K562 (cell line): Measurements from ENCODE around the gene SURF4. TPM values are rescaled to one million over a fixed set of nuclear protein-coding genes. Genes with fewer than 3 reads are reported as not detected.

ENCODE experiments used
- ATAC-seq: fragments of 200-7000 bp; cut with Tn5 transposase; 3 replicates; pipeline ENCODE4 v1.9.1; 2020; ENCODE audit warnings: moderate library complexity
- BruUV-seq: library from RNA; stranded (reverse); fragments of 400-500 nt; replicated peaks from 2 replicates; lab custom pipeline; 2021; lab: Mats Ljungman, UMichigan
- CTCF ChIA-PET: fragments of 300-600 bp; formaldehyde crosslinking; extraction: SDS; loops from one replicate; lab custom pipeline; 2021; ENCODE audit warnings: low intra/inter-chr PET ratio; lab: Yijun Ruan, JAX
- POLR2A ChIA-PET: fragments of 300-600, 350-650 bp; sonication (Branson Sonifier 250); formaldehyde crosslinking; extraction: SDS; loops from one replicate; lab custom pipeline; 2021; ENCODE audit warnings: antibody characterized with exemption, inconsistent platforms; lab: Yijun Ruan, JAX
- DNase-seq, 4 experiments: peaks; one replicate each; pipeline versions ENCODE4 v3.0.0 to v3.0.0-alpha.2; 2011 to 2018; ENCODE audit warnings: low spot score in 3 of 4, mixed read lengths in 3 of 4; ENCODE audit errors: extremely low read depth in 1 of 4
- FAIRE-seq: peaks from 2 replicates; lab custom pipeline; 2011; peaks lifted over from hg19 to GRCh38; lab: Jason Lieb, UNC
- H2AFZ ChIP-seq: 2 replicates; pipeline ENCODE4 v1.6.0; 2011; ENCODE audit warnings: low read depth, low read length, control low read depth, inconsistent platforms
- H3K27ac ChIP-seq: fragments of 200-600 bp; 3 replicates; pipeline ENCODE4 v1.8.0; 2011; ENCODE audit warnings: low read depth, mild to moderate bottlenecking, control low read depth, inconsistent platforms, low read length, moderate library complexity, mixed read lengths; ENCODE audit errors: extremely low read depth
- H3K27me3 ChIP-seq, 2 experiments: fragments of 300-600 bp in 1 of 2; 2 replicates in 1 of 2; 3 replicates in 1 of 2; pipeline versions ENCODE4 v1.6.0 to v1.8.0; 2011; ENCODE audit warnings: inconsistent platforms in 2 of 2, low read length in 2 of 2, mild to moderate bottlenecking in 1 of 2, mixed read lengths in 1 of 2, moderate library complexity in 1 of 2; ENCODE audit not compliant: control insufficient read depth in 2 of 2, insufficient read depth in 2 of 2
- H3K36me3 ChIP-seq: fragments of 300-600 bp; 3 replicates; pipeline ENCODE4 v1.8.0; 2011; ENCODE audit warnings: mild to moderate bottlenecking, low read length, inconsistent platforms; ENCODE audit not compliant: control insufficient read depth, insufficient read depth
- H3K4me1 ChIP-seq, 2 experiments: fragments of 200-600 bp in 1 of 2; replicated peaks in 1 of 2; 2 replicates in 1 of 2; 3 replicates in 1 of 2; pipeline versions ENCODE4 v1.5.1 to v1.8.0; 2011; ENCODE audit warnings: inconsistent platforms in 2 of 2, low read length in 2 of 2, mild to moderate bottlenecking in 1 of 2, mixed read lengths in 1 of 2, moderate library complexity in 1 of 2; ENCODE audit not compliant: control insufficient read depth in 2 of 2, insufficient read depth in 2 of 2
- H3K4me2 ChIP-seq: 2 replicates; pipeline ENCODE4 v1.6.1; 2011; ENCODE audit warnings: low read length, control low read depth, inconsistent platforms, mixed read lengths; ENCODE audit not compliant: insufficient read depth
- H3K4me3 ChIP-seq: fragments of 200-600 bp; sonication (generic), shearing (Covaris generic); 2 replicates; pipeline ENCODE4 v1.5.1; 2016; ENCODE audit warnings: control low read depth, inconsistent platforms
- H3K79me2 ChIP-seq: fragments of 200-600 bp; 3 replicates; pipeline ENCODE4 v1.8.0; 2011; ENCODE audit warnings: low read length, inconsistent platforms; ENCODE audit not compliant: control insufficient read depth, insufficient read depth
- H3K9ac ChIP-seq, 2 experiments: 2 replicates each; pipeline versions ENCODE4 v1.6.0 to v1.6.1; 2011; ENCODE audit warnings: low read depth in 2 of 2, low read length in 2 of 2, control low read depth in 1 of 2, inconsistent platforms in 1 of 2, mild to moderate bottlenecking in 1 of 2, mixed read lengths in 1 of 2; ENCODE audit not compliant: insufficient read depth in 1 of 2
- H3K9me1 ChIP-seq: one replicate; pipeline ENCODE4 v1.6.0; 2011; ENCODE audit warnings: inconsistent platforms, mild to moderate bottlenecking, low read length, moderate library complexity; ENCODE audit not compliant: control insufficient read depth, insufficient read depth
- H3K9me3 ChIP-seq: replicated peaks from 2 replicates; pipeline ENCODE4 v1.5.1; 2011; ENCODE audit warnings: low read depth, low read length, inconsistent platforms; ENCODE audit not compliant: control insufficient read depth, insufficient read depth
- H4K20me1 ChIP-seq: replicated peaks from 2 replicates; pipeline ENCODE4 v1.6.1; 2011; ENCODE audit warnings: low read length, inconsistent platforms, mixed read lengths; ENCODE audit not compliant: control insufficient read depth, insufficient read depth
- LARP7 ChIP-seq: fragments of 450-650 bp; IDR thresholded peaks from 2 replicates; pipeline ENCODE4 v1.6.1; 2016
- POLR2A ChIP-seq: fragments of 450-650 bp; conservative IDR thresholded peaks from 2 replicates; pipeline ENCODE4 v1.6.1; 2016
- POLR2AphosphoS5 ChIP-seq: IDR thresholded peaks from 2 replicates; pipeline ENCODE4 v1.6.1; 2011; ENCODE audit warnings: mild to moderate bottlenecking, low read depth, low read length, moderate library complexity; ENCODE audit not compliant: control insufficient read depth, insufficient read depth
- RBFOX2 ChIP-seq: fragments of 200-400 bp; formaldehyde crosslinking; IDR thresholded peaks from 2 replicates; pipeline ENCODE4 v1.6.1; 2017; ENCODE audit warnings: low read depth, mild to moderate bottlenecking, low read length, moderate library complexity
- SMARCB1 ChIP-seq: IDR thresholded peaks from 2 replicates; pipeline ENCODE4 v1.6.1; 2011; ENCODE audit warnings: improper control_type of control experiment, low read depth; ENCODE audit not compliant: insufficient read length
- TFAP4 ChIP-seq: sonication (generic); formaldehyde crosslinking; IDR thresholded peaks from 2 replicates; pipeline ENCODE4 v1.8.0; 2022; ENCODE audit warnings: missing genetic modification reagents, mild to moderate bottlenecking, moderate library complexity, borderline replicate concordance
- TGIF2 ChIP-seq: sonication (generic); formaldehyde crosslinking; IDR thresholded peaks from 2 replicates; pipeline ENCODE4 v1.8.1; 2022; ENCODE audit warnings: mild to moderate bottlenecking, missing genetic modification reagents, moderate library complexity
- ZKSCAN1 ChIP-seq: fragments of 150-350 bp; IDR thresholded peaks from 2 replicates; pipeline ENCODE4 v1.6.1; 2016; ENCODE audit warnings: low read depth, low read length
- WGBS: fragments of 100-300 bp; shearing (Covaris generic); methylation state at CpG from one replicate; pipeline ENCODE4 v1.1.6; 2016; ENCODE audit warnings: low coverage, mixed read lengths; ENCODE audit not compliant: insufficient coverage; ENCODE audit errors: missing lambda C conversion rate; 5-methylcytosine and 5-hydroxymethylcytosine counted together
- in situ Hi-C: fragments of 300-500 bp; cut with MboI; formaldehyde crosslinking; loops from 4 replicates; pipeline ENCODE4 v1.15.0; 2018; ENCODE audit warnings: inconsistent platforms, mixed read lengths
- intact Hi-C: fragments of 100-400 bp; cut with micrococcal nuclease; formaldehyde crosslinking; loops from 2 replicates; pipeline ENCODE4 v1.14.2; 2022
- polyA plus RNA-seq, 8 experiments: library from polyadenylated mRNA; depleted of rRNA in 4 of 8; stranded (reverse) in 5 of 8; unstranded in 3 of 8; fragments of >200 nt; fragmentation: Nextera tagmentation in 2 of 8; fragmentation: Illumina TruSeq in 1 of 8; extraction: Ambion mirVana in 2 of 8; extraction: Trizol in 1 of 8; gene quantifications; 2 replicates each; pipeline versions ENCODE4 v1.2.1 to v1.2.3, GENCODE V29; 2011 to 2014; ENCODE audit warnings: inconsistent platforms in 1 of 8, missing spikeins in 1 of 8
- total RNA-seq, 7 experiments: library from RNA; depleted of rRNA in 6 of 7; stranded (reverse); fragments of >200 nt in 6 of 7; fragmentation: Illumina TruSeq in 2 of 7; extraction: Trizol in 2 of 7; gene quantifications; 2 replicates each; pipeline versions ENCODE4 v1.2.1 to v1.2.3, GENCODE V29; 2011 to 2021; ENCODE audit warnings: low replicate concordance in 1 of 7

SURF4 gene
- total and polyA plus RNA-seq, 9 of the 15 experiments (the other 6 are each of a cell fraction or from before 2014, with no cell fraction given) = 8.4 to 176 (median 130) TPM

GRCh38 chr9:133349965-133350616, 25.8 kb downstream of the SURF4 start:
- Histone ChIP-seq H3K79me2 (peaks cover 61% of the 10 kb centered on the region), H3K4me3 (peak overlapping the region; percentile 100; the same call in 1 of the 2 replicates), H2AFZ (no peak overlapping the region), H3K4me2 (peak overlapping the region; percentile 93), H3K27ac (peak overlapping the region; percentile 98), H3K9ac (peak overlapping the region; percentile 100), H3K4me1 (peaks cover 19 to 36% of the 10 kb centered on the region in 2 experiments; a peak in 4 of 5 replicates), H3K9me1 (peaks cover 3% of the 10 kb centered on the region)
- 84% methylated on average over 13 of the region's 15 CpGs for WGBS
- ATAC-seq = no peak
- BruUV-seq = no TSS peak
- POLR2A ChIA-PET = interaction anchor here (0.8 to 7.4 kb wide), 12 partner anchors 10 to 163 kb away, joined by 3 to 33 read pairs (median 7); partner anchors contain the start of genes ABO, CACFD1 and STKLD1
- in situ Hi-C loops = no loop called here
- DNase-seq = no peak
- TF ChIP-seq RBFOX2 = peak; percentile 64
- TF ChIP-seq POLR2A = peak; percentile 14; the same call in 1 of the 2 replicates
- peak; percentile 35; the same call in 1 of the 2 replicates for TF ChIP-seq POLR2AphosphoS5
- TF ChIP-seq TGIF2 = no peak
- TF ChIP-seq ZKSCAN1 = no peak
- no peak for TF ChIP-seq LARP7
- 0 out of 2 replicates have a peak, but pooled peaks have one; percentile 12 for TF ChIP-seq TFAP4
- TF ChIP-seq SMARCB1 = no peak
- TF ChIP-seq, all 486 proteins: peak for 4
- Histone ChIP-seq H3K9me3 (no peaks in the 10 kb centered on the region), H3K27me3 (no peaks in the 10 kb centered on the region), H3K36me3 (peaks cover 71% of the 10 kb centered on the region), H4K20me1 (peaks cover 32% of the 10 kb centered on the region)
- intact Hi-C loops = no loop called here
- no peak for FAIRE-seq
- CTCF ChIA-PET = no interaction called here
